ENCODE results near the gene ZP2.
A peak's percentile ranks its signal among the peaks of the same experiment; 100 is the strongest.
"Not testable (repeated sequence)": the region's sequence is repeated elsewhere in the genome, so short reads cannot be mapped to it uniquely, and the experiment has no call there.

ZP2 gene

DNA sequence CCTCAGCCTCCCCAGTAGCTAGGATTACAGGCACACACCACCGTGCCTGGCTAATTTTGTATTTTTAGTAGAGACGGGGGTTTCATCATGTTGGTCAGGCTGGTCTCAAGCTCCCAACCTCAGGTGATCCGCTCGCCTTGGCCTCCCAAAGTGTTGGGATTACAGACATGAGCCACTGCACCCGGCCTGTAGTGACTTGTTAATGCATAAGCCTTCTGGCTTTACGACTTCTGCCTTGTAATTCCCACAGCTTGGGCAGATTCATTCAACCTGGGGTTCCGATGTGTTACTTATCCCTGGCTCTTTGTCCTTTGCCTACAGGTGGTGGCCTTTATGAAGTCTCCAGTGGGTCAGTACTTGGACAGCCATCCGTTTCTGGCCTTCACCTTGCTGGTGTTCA, 41.3 kb downstream of the ZP2 start:
- DNase-seq: not testable (repeated sequence)

DNA sequence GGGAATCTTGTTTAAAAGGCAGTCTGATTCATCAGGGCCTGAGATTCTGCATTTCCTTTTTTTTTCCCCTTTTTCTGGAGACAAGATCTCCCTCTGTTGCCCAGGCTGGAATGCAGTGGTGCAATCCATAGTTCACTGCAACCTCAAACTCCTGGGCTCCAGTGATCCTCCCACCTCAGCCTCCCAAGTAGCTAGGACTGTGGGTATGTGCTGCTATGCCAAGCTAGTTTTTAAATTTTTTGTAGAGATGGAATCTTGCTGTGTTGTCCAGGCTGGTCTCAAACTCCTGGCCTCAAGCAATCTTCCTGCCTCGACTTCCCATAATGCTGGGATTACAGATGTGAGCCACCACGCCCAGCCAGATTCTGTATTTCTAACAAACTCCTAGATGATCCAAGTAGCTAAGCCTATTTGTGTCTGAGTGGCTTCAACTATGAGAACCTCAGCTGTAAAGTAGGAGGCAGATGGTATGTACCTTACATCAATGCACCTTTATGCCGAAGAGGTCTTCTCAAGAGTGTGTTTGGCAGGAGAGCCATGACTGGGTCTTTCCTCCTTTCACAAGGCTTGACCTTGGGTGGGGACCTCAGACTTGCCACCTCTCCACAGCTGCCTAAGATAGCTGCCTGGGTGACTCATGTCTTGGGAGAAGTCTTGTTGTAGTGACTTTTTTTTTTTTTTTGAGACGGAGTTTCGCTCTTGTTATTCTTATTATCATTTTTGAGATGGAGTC, 42.0 kb downstream of the ZP2 start:
- no peak for DNase-seq

DNA sequence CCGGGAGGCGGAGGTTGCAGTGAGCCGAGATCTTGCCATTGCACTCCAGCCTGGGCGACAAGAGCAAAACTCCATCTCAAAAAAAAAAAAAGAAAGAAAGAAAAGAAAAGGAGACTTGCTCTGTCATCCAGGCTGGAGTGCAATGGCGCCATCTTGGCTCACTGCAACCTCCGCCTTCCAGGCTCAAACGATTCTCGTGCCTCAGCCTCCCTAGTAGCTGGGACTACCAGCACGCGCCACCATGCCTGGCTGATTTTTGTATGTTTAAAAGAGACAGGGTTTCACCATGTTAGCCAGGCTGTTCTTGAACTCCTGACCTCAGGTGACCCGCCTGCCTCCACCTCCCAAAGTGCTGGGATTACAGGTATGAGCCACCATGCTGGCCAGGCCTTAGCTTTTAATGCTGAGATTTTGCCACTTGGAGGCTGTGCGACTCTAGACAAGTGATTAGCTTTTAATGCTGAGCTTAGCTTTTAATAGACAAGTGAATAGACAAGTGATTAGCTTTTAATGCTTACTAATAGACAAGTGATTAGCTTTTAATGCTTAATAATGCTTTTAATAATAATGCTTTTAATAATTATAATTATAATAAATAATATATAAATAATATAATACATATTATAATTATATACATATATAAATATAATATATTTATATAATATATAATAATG, 43.3 kb downstream of the ZP2 start:
- no peak for DNase-seq

DNA sequence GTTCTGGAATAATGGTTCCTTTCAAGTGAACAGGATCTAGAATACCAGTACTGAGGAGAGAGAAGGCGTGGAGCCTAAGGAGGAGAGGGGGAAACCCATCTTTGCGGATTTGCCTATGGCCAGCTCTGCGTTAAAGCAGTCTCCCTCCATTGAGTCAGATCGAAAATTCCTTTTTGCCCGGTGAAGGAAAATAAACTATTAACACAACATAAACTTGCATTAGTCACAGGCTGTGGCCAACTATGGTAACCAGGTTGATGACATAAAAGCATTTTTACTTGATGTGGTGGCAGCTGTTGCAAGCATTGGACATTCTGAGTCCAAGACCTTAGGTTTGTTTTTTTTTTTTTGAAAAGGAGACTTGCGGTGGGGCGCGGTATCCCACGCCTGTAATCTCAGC, 44.0 kb downstream of the ZP2 start:
- DNase-seq: no peak

DNA sequence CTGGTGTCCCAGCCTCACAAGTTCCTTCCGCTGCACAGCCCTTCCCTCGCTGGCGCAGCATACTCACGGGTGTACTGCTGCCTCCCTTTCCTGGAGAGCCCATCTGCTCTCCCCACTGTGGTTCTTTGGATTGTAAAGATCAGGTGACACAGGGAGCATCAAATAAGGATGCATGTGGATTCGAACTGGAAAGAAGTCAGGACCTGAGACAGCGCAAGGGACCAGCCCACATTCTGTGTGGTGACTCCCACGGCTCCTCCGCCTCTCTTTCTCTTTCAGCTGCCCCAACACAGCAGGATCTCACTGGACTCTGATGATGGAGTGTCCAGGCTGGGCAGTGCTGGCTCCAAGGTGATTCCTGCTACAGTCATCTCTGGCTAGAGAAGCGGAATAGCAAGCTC, 44.8 kb downstream of the ZP2 start:
- no peak for DNase-seq

DNA sequence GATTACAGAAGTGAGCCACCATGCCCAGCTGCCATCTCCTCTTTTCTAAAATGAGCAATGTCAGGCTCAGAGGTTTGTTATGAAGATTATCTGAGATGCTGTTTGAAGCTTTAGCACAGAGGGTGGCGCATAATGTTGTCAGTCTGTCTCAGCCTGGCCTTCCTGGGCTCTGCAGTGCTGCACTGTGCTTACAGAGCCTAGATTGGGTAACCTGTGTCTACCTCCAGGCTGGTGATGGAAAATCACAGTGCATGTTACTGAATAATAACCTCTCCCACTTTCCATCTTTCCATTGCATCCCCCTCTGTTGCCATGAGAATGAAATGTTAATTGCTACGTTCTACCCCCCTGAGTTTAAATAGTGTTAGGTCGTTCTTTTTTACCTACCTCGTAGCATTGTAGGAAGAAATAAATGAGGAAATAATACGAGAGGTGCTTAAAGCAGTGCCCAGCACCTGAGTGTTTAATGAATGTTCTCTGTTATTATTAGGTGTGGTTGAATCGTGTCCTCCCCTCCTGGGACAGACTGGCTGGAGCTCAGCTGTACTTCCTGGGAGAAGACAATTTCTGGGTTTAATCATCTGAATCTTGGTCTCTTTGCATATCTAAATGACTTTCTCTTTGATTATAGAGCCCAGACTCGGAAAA, 46.7 kb downstream of the ZP2 start:
- no peak for DNase-seq

DNA sequence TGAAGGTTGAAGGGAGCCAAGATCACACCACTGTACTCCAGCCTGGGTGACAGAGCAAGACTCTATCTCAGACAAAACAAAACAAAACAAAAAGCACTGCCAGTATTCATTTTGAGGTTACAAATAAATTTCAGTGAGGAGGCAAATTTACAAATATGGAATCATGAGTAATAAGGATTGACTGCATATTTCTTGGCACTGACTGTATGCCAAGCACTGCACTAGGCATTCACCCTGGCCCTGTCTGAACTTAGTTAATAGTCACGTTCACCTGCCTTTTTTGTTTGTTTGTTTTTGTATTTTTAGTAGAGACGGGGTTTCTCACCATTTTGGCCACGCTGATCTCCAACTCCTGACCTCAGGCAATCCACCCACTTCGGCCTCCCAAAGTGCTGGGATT, 47.8 kb downstream of the ZP2 start:
- no peak for DNase-seq

DNA sequence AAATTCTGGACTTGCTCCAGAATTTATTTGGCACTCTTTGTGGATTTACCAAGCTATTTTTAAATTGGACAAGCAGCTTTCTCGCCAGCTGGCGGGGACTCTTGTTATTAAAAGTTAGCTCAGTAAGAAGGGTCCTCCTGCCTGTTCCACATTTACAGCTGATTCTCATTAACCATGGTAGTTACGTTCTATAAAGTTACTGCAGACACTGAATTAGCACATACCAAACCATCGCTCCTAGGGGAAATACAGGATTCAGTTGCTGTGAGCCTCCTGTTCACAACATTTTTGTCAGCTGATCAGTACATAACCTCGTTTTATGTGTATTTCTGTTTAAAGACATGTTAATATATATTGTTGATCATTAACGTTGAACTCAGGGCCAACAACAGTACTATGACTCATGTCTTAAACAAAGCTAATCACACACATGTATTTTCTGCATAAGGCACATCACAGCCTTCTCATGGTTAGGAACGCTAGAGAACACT, 48.7 kb downstream of the ZP2 start:
- no peak for DNase-seq

DNA sequence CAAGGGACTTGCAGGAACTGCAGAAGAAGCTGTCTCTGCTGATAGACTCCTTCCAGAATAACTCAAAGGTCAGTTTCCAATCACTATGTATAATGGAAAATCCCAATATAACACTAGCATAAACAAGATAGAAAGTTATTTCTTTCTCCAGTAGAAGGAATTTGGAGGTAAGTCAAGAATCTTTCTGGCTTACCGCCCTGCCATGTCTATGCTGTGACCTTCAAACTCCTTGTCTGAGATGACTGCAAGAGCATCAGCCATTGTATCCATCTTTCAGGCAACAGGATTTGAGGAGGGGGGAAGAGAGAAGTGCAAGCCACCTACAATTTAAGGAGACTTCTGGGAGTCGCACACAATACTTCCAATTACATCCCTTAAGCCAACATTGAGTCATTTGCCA, 50.2 kb downstream of the ZP2 start:
- no peak for DNase-seq

DNA sequence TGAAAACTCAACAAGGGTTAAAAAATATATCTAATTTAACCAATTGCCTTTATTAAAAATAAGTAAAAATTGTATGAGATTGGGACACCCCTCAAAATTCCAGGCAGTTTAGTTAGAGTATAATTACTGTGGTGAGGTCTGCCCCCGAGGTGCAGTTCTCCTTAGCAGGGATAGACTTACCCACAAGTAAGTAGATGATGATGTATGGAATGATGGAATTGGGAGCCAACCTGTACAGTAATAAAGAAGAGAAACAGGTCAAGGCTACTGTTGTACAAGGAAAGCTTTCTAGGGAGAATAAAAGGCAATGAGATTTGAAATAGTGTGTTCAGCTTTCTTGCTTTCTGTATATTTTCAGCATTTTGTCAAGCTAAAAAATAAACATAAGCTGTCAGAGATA, 51.1 kb downstream of the ZP2 start:
- DNase-seq: no peak

DNA sequence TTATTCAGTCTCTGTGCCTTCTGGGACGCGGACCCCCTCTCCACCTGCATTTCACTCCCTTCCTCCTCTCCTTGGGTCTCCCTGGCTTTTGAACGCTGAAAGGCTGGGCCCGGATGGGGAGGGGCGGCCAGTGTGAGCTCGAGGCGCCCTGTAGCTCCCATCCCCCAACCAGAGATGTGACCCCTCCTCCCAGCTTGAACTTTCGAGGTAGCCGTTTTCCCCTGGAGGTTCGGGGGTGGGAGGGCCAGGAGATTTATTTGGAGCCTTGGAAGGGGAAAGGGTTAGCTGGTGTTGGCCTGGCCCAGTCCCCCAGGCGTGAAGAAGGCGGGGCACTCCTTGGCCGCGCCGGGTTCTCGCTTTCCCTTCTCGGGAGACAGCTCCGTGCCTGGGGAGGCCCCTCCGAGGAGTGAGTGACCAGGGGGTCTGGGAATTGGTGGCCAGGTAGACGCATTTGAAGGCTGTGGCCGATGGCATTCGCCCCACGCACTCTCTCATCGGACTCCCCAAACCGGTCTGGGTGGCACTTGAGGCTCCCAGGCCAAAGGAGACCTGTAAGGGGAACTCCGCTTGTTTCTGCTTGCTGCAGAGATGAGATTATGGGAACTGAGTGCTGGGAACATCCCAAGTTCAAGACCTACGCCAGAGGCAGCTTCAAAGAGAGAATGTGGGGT, 52.0 kb downstream of the ZP2 start:
- DNase-seq: peak; percentile 4

DNA sequence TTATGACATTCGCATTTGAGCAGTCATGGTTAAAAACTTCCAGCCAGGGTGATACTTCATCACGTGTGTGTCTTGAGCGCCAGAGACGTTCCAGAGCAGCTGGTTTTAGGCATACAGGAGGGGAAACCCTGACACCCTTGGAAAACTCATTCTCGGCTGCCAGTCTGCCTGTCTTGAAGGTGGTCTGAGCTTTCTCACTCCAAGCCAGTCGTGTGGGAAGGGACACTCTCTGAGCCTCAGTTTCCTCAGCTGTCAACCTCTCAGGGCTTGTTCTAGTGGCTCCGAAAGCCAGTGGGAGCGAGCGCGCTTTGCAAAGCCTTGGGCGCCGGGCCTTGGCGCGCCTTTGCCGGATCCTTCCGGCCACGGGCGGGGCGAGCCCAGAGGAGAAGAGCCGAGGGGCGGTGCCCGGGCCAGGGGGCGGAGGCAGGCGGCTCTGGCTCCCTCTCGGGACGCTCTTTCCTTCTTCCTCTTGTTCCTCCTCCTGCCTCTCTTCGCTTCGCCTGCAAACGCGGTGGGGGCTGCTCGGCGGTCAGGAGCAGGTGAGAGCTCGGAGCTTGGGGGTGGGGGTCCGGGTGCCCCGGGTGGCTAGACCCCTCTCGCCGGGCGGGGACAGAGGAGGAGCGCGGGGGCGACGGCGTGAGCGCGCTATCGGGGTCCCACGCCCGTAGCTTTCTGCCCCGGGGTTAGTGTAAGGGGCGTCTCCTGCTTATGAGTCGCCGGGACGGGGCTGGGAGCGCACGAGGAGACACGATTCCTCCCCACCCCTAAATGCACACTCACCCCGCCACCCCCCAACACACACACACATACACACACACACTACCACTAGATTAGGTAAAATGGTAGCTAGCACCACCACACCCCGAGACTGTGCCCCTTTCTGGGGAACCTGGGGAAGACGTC, 52.9 kb downstream of the ZP2 start, which contains the start of gene LDAF1:
Gene LDAF1, plus strand, starts transcription at position 467 of the 903 bp plus-strand sequence. CDS start 2,509 bp downstream, outside the sequence.
- peak; percentile 70 for DNase-seq

DNA sequence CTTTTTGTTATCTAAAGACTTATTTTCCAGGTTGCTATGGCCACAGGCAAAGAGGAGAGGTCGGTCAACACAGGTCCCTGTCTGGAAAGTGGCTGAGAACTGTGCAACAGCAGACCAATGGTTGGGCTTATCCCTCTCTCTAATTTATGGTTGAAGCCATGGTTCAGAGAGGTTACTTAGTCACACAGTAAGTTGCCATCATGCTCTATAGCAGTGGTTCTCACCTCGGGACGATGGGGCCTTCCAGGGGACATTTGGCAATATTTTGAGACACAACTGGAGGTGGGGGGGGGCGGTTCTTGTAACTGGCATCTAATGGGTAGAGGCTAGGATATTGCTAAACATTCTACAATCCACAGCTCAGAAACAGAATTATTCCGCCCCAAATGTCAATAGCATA, 53.7 kb downstream of the ZP2 start:
- no peak for DNase-seq

DNA sequence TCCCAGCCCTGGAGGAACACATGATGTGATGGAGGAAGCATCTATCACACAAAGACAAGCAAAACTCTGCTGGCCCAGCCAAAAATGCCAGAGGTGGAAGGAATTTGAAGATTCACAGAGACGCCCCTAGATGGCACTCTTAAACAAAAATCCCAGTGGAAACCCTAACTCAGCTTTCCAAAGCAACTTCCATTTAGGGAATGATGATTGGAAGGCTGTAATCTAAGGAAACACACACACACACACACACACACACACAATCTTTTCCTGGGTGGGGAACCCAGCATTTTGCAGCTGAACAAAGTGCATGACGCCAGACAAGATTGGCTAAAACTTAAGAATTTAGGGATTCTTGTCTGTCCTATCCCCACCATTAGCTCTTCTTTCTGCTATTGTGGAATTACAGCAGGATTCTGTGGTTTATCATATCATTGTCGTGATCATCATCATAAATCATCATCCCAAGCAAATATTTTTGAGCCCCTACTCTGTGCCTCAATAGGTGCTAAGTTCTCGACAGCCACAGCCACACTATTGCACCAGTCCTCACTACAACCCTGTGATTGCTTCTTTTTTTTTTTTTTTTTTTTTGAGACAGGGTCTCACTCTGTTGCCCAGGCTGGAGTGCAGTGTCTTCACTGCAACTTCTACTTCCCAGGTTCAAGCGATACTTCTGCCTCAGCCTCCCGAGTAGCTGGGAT, 54.5 kb downstream of the ZP2 start:
- DNase-seq: no peak

DNA sequence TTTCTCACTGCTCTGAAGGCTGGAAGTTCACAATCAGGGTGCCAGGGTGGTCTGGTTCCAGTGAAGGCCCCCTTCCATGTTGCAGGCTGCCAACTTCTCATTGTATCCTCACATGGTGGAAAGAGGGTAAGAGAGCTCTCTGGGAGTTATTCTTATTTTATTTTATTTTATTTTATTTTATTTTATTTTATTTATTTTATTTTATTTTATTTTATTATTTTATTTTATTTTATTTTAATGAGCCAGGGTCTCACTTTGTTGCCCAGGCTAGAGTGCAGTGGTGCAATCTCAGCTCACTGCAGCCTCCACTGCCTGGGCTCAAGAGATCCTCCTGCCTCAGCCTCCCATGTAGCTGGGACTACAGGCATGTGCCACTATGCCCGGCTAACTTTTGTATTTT, 55.4 kb downstream of the ZP2 start:
- not testable (repeated sequence) for DNase-seq

DNA sequence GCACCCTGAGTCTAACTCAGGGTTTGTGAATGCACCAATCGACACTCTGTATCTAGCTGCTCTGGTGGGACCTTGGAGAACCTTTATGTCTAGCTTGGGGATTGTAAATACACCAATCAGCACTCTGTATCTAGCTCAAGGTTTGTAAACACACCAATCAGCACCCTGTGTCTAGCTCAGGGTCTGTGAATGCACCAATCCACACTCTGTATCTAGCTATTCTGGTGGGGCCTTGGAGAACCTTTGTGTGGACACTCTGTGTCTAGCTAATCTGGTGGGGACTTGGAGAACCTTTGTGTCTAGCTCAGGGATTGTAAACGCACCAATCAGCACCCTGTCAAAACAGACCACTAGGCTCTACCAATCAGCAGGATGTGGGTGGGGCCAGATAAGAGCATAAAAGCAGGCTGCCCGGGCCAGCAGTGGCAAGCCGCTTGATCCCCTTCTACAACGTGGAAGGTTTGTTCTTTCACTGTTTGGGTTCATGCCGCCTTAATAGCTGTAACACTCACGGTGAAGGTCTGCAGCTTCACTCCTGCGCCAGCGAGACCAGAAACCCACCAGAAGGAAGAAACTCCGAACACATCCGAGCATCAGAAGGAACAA, 58.1 kb downstream of the ZP2 start:
- not testable (repeated sequence) for DNase-seq

DNA sequence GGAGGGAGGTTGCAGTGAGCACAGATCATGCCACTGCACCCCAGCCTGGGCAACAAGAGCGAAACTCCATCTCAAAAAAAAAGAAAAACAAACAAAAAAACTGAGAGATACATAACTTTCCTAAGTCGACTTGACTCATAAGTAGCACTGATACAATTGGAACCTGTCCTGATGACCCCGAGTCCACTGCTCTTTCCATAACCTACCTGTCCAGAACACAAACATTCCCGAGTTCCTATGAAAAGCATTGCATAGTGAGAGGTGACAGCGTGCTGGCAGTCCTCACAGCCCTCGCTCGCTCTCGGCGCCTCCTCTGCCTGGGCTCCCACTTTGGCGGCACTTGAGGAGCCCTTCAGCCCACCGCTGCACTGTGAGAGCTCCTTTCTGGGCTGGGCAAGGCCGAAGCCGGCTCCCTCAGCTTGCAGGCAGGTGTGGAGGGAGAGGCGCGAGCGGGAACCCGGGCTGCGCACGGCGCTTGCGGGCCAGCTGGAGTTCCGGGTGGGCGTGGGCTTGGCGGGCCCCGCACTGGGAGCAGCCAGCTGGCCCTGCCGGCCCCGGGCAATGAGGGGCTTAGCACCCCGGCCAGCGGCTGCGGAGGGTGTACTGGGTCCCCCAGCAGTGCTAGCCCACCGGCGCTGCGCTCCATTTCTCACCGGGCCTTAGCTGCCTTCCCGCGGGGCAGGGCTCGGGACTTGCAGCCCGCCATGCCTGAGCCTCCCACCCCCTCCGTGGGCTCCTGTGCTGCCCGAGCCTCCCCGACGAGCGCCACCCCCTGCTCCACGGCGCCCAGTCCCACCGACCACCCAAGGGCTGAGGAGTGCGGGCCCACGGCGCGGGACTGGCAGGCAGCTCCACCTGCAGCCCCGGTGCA, 59.0 kb downstream of the ZP2 start:
- not testable (repeated sequence) for DNase-seq

DNA sequence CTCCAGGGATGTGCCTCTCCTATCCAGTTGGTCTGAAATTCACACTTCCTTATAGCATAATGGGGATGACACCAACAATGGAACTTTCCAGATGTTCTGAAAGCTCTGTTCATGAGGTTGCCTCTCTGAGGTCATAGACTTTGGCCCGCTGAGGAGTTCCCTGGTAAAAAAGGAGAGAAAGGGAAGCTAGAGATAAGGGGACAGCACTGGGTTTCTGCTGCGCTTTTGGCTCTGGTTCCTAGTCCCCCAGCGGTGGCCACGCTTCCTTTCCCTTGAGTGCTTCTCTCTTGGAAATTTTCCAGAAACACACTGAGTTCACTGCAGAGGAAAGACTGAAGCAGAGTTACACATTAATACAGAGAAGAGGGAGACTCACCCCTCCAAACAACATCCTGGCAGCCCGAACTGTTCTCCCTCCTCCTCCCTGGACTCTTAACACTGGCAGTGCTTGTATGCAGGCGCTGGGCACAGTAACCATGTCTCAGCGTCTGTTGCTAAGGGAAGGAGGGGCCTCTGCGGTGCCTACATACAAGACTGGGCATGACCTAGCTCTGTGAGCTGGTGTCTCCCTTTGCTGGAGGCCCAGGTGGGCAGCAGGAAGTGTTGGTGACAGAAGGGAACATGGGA, 60.9 kb downstream of the ZP2 start, which contains the start of gene DNAH3:
Gene DNAH3, minus strand, starts transcription at position 472 of the 627 bp plus-strand sequence. CDS start 527 bp downstream, outside the sequence.
- no peak for DNase-seq

Data from activated CD4-positive, alpha-beta T cell treated with anti-CD3 and anti-CD28 coated beads, Interleukin-2, amount 50 U/mL, for 1 hour (primary cell).